Measurements from ENCODE around the gene CDC42BPG. TPM values are rescaled to one million over a fixed set of nuclear protein-coding genes. Genes with fewer than 3 reads are reported as not detected.
A peak's percentile ranks its signal among the peaks of the same experiment; 100 is the strongest.

The CDC42BPG gene
- total RNA-seq, 2 experiments from 2014 or later = 3.4 to 3.5 TPM

DNA sequence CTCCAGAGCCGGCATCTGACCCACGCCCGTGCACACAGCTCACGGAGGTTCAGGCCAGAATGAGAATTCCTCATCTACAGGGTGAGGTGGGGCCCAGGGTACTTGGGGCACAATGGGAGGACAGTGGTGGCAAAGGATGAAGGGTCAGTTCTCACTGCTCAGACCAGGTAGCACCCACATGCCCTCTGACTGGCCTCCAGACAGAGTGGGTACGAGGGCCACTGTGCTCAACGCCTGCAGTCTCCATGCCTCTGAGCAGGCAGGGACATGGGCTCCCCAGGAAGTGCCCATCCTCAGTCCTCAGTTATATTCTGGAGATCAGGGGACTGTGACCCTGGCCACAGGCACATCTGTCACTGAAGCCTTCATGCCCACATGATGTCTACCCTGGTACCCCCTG, 13.0 kb upstream of the CDC42BPG start:
- Mint-ChIP-seq H3K4me1 (peaks cover 68% of the 10 kb centered on the region), H3K4me3 (no peak overlapping the region), H3K9me3 (no peaks in the 10 kb centered on the region), H3K27me3 (no peaks in the 10 kb centered on the region), H3K27ac (peak overlapping the region; percentile 64), H3K36me3 (peaks cover 26% of the 10 kb centered on the region)
- ATAC-seq (ENCODE audit: low read depth) (no peak), DNase-seq (no peak)
- POLR2A ChIA-PET = interaction anchor here (0.6 to 27.4 kb wide), 4 partner anchors 11 to 189 kb away, joined by 3 to 782 read pairs (median 30); partner anchors contain the start of gene EHD1

DNA sequence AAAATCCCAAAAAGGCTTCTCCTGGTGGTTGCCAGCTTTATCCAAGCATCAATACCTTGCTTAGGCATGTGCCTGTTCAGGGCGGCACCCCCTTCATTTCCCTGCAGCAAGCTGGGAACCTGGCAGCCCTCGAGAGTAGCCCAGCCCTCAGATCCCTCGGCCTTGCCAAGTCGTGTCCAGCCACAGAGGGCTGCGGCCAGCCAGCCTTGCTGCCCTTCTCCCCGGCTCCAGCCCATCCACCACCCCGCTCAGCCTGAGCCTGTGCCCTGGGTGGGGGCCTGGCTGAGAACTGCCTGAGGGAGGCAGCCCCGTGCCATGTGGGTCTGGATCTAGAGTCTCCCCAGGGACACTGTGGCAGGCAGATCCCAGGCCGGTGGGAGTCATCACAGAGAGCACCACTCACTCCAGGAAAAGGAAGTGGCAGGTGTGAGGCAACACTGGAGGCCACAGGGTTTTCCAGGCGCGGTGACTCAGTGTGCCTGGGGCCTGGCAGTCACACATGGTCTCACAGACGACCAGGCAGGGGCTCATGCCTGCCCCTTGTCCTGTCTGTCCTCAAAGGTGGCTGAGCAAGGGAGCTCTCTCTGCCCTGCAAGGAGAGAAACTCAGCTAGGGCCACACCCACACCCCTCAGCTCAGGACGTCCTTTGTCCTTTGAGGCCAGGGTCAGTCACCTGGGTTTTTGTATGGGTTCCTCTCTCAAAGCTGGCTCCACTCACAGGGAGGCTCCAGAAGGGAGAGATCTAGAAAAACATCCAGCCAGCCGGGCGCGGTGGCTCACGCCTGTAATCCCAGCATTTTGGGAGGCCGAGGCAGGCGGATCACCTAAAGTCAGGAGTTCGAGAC, 12.2 kb upstream of the CDC42BPG start:
- Mint-ChIP-seq H3K27me3 (no peaks in the 10 kb centered on the region), H3K27ac (peak overlapping the region; percentile 63), H3K4me3 (peak overlapping the region; percentile 62), H3K36me3 (peaks cover 26% of the 10 kb centered on the region), H3K4me1 (peaks cover 70% of the 10 kb centered on the region), H3K9me3 (no peaks in the 10 kb centered on the region)
- no peak for ATAC-seq (ENCODE audit: low read depth)
- DNase-seq = peak; percentile 53
- POLR2A ChIA-PET = interaction anchor here (0.7 to 27.4 kb wide), 3 partner anchors 8 to 27 kb away, joined by 3 to 782 read pairs (median 3); partner anchors contain the start of gene EHD1

DNA sequence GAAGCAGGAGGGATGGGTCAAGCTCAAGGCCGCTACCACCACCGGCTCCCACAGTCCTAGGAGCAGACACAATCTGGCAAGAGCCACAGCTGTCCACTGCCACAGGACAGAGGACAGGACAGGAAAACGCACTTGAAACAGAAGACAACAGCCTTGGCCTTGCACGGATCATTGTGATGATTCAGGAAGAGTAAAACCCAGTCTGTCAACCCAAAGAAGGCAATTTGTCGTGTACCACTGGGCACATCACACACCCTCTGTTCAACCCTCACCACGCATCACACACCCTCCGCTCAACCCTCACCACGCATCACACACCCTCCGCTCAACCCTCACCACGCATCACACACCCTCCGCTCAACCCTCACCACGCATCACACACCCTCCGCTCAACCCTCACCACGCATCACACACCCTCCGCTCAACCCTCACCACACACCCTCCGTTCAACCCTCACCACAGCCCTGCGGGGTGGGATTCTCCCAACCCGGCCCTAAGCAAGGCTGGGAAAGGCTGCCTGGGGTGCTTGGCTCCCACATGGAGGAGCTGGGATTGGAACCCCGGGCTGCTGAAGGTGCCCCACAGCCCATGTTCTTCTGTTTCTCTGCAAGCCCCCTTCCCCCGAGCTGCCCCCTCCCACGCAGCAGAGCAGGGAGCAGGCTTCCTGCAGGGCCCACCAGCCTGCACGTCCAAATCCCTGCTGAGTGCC, 11.3 kb upstream of the CDC42BPG start:
- Mint-ChIP-seq H3K27me3 (no peaks in the 10 kb centered on the region), H3K36me3 (peaks cover 25% of the 10 kb centered on the region), H3K27ac (peak overlapping the region; percentile 63), H3K4me1 (peaks cover 71% of the 10 kb centered on the region), H3K9me3 (no peaks in the 10 kb centered on the region), H3K4me3 (peak overlapping the region; percentile 62)
- DNase-seq (no peak), ATAC-seq (ENCODE audit: low read depth) (no peak)
- POLR2A ChIA-PET = interaction anchor here (0.9 to 27.4 kb wide), 3 partner anchors 7 to 28 kb away, joined by 3 to 782 read pairs (median 142); partner anchors contain the start of gene EHD1

DNA sequence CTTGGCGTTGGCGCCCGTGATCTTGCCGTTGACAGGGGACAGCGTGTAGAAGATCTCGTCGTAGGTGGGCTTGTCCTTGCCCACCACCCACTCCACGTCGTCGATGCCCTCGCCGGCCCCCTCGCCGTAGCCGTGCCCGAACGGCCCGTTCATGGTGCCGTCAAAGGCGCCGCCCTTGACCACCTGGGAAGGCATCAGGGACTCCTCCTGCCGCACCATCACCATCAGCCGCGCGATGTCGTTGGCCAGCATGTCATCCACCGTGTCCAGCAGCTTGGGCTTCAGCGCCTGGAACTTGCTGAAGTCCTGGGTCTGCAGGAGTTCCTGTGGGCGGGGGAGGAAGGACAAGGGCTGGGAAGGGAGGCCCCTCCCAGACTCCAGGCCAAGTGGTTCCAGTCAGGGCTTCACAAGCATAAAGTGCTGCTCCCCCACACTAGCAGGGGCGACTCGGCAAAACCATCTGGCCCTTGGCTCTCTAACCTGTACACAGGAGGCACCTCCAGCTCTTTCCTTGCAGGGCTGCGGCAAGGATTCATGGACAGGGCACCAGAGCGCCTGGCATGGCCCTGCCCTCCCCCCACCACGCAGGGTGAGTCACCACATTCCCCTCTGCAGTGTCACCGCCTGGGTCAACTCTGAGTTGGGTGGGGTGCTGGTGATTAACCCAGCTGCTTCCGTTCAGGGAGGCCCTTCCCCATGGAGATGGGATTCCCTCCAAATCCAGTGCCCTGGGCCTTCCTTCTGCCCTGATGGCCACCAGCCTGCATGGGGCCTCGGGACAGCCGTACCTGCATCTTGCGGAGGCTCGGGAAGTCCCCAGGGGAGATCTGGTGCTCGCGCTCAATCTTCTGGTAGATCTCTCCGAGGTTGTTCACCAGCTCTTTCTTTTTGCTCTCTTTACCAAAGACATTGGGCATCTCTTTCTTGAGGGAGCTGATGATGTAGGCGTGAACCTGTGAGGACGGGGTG, 10.4 kb upstream of the CDC42BPG start:
- peaks cover 25% of the 10 kb centered on the region for H3K36me3 Mint-ChIP-seq
- peaks cover 68% of the 10 kb centered on the region for H3K4me1 Mint-ChIP-seq
- H3K27ac Mint-ChIP-seq = peak overlapping the region; percentile 63
- POLR2A ChIA-PET = interaction anchor here (3.8 to 27.4 kb wide), 3 partner anchors 8 to 29 kb away, joined by 21 to 782 read pairs (median 142); partner anchors contain the start of gene EHD1
- H3K27me3 Mint-ChIP-seq = no peaks in the 10 kb centered on the region
- peak overlapping the region; percentile 62 for H3K4me3 Mint-ChIP-seq
- no peak for ATAC-seq (ENCODE audit: low read depth)
- no peak for DNase-seq
- no peaks in the 10 kb centered on the region for H3K9me3 Mint-ChIP-seq

DNA sequence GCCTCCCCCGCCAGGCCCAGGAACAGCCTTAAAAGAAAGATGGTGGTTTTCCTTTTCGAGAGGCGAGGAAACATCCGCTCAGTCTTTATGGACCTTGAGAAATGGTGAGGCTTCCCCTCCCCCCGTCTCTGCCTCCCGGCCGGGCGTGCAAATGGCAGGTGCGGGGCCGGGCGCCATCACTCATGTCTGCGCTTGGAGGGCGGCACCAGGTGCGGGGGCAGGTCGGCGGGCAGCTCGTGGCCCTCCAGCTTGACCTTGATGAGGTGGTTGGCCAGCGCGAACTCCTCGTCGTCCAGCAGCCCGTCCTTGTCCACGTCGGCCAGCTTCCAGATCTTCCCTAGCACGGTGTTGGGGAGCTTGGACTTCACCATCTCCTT, 9.7 kb upstream of the CDC42BPG start:
- no peak for DNase-seq
- peak overlapping the region; percentile 72 for H3K27ac Mint-ChIP-seq
- H3K4me3 Mint-ChIP-seq = peak overlapping the region; percentile 46
- H3K9me3 Mint-ChIP-seq = no peaks in the 10 kb centered on the region
- ATAC-seq (ENCODE audit: low read depth) = no peak
- peaks cover 25% of the 10 kb centered on the region for H3K36me3 Mint-ChIP-seq
- POLR2A ChIA-PET = interaction anchor here (3.8 to 27.4 kb wide), 3 partner anchors 9 to 30 kb away, joined by 21 to 782 read pairs (median 142); partner anchors contain the start of gene EHD1
- H3K27me3 Mint-ChIP-seq = no peaks in the 10 kb centered on the region
- peaks cover 75% of the 10 kb centered on the region for H3K4me1 Mint-ChIP-seq

DNA sequence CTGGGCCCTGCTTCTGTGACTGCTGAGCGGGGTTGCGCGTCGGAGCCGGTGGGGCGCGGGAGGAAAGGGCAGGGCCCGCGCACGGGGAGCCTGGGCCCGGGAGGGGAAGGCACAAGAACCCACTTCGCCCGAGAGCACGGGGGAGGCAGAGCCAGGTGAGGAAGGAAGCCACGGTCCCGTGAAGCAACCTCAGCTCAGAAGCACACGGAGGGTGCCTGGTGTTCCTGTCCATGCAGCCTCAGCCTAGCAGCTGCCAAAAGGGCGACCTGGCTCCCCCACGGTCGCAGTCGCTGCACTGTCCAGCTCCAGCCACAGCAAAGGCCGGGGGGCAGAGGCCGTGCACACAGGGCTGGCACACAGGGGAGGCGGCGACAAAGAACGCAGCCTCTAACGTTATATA, 9.3 kb upstream of the CDC42BPG start:
- ATAC-seq (ENCODE audit: low read depth) = no peak
- H3K36me3 Mint-ChIP-seq = peaks cover 25% of the 10 kb centered on the region
- no peaks in the 10 kb centered on the region for H3K27me3 Mint-ChIP-seq
- no peaks in the 10 kb centered on the region for H3K9me3 Mint-ChIP-seq
- POLR2A ChIA-PET = interaction anchor here (1.2 to 27.4 kb wide), 6 partner anchors 9 to 268 kb away, joined by 3 to 782 read pairs (median 12); partner anchors contain the start of genes EHD1, FAU, MRPL49 and ZNHIT2
- DNase-seq = peak; percentile 48
- H3K4me3 Mint-ChIP-seq = peak overlapping the region; percentile 46
- H3K4me1 Mint-ChIP-seq = peaks cover 75% of the 10 kb centered on the region
- peak overlapping the region; percentile 72 for H3K27ac Mint-ChIP-seq

DNA sequence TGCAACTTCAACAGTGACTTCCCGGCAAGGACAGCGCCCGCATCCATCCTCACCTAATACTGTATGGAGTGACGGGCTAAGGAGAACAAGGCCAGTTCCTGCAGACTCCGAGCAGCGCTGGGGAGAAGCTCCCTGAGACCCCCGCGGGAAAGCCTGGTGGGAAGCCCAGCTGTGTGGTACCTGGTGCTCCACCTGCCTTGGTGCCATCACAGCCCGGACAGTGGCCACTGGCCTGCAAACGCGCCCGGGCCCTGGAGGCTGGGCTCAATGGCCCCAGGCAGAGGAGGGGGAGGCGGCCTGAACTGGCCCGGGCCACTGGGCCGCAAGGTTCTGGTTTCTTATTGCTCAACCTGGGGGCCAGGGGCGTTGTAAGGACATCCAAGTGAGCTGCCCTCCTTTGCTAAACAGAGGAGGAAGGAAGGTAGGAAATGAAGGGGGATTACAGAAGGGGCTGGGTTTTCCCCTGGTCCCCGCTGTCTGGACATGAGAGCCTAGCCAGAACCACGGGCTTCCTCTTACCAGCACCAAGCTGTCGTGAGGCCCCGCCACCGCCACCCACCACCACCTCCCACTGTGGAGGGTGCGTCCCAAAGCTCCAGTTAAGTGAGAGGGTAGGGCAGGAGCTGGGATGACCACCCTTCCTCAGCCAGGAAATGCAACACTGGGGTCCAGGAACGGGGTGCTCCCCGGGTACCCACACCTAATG, 8.5 kb upstream of the CDC42BPG start:
- no peaks in the 10 kb centered on the region for H3K27me3 Mint-ChIP-seq
- ATAC-seq (ENCODE audit: low read depth) = no peak

DNA sequence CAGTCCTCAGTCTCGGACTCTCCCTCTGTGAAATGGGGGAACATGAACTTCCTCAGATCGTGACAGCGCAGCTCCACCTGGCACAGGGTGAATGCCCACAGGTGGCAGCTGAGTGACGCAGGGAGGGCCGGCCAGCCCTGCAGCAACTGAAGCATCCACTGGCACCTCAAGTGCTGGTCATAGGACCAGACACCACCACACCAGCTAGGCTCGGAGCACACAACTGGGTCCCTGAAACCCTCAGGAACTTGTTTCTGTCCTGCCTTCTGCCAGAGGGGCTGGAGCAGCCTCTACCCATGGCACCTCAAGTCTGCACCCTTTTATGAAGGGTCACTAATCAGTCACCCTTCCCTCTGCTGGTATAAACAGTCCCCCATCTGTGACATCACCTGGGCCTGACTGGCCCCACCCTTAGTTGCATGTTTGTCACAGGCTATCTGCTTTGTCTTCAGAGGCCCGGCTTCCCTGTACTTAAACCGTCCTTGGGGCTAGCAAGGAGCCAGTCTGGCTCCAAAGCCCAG, 7.4 kb upstream of the CDC42BPG start:
- Mint-ChIP-seq H3K27me3 (no peaks in the 10 kb centered on the region), H3K36me3 (peaks cover 21% of the 10 kb centered on the region), H3K9me3 (no peaks in the 10 kb centered on the region), H3K4me1 (peaks cover 77% of the 10 kb centered on the region), H3K27ac (peak overlapping the region; percentile 83), H3K4me3 (peak overlapping the region; percentile 46)
- DNase-seq (peak; percentile 43), ATAC-seq (ENCODE audit: low read depth) (no peak)
- POLR2A ChIA-PET = interaction anchor here (1.4 to 27.4 kb wide), 4 partner anchors 11 to 258 kb away, joined by 5 to 782 read pairs (median 82); partner anchors contain the start of gene EHD1

More for the DNA sequence above, 8.5 kb upstream of the CDC42BPG start:
- peaks cover 77% of the 10 kb centered on the region for H3K4me1 Mint-ChIP-seq
- DNase-seq = no peak
- peak overlapping the region; percentile 46 for H3K4me3 Mint-ChIP-seq
- POLR2A ChIA-PET = interaction anchor here (0.6 to 27.4 kb wide), 7 partner anchors 10 to 269 kb away, joined by 3 to 782 read pairs (median 7); partner anchors contain the start of genes EHD1, FAU, MRPL49 and ZNHIT2
- peaks cover 25% of the 10 kb centered on the region for H3K36me3 Mint-ChIP-seq
- peak overlapping the region; percentile 83 for H3K27ac Mint-ChIP-seq
- no peaks in the 10 kb centered on the region for H3K9me3 Mint-ChIP-seq

DNA sequence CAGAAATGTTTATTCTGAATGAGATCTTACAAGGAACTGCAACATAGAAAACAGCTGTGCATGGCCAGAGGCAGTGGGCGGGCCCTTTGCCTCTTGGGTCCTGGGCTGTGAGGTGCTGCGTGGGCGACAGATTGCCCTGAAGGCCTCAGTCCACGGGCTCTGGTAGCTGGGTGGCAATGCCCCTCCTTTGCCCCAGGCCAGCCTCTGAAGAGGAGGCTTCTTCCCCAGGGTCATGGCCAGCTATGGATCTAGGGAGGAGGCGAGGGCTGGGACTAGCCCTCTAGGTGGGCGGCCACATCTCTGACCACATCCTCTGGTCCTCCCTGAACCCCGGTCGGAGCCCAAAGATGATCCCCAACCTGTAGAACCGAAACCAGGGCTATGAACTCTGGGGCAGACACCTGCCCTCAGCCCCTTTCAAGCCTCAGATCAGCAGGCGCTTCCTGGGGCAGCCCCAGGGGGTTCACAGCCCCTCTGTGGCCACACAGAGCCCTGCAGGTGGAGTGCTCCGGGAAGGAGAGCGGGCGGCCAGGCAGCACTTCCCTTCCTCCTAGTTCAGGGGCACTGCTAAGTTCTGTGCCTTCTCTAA, 6.6 kb upstream of the CDC42BPG start:
- Mint-ChIP-seq H3K9me3 (no peaks in the 10 kb centered on the region), H3K27ac (peak overlapping the region; percentile 83), H3K4me3 (peak overlapping the region; percentile 46), H3K36me3 (peaks cover 18% of the 10 kb centered on the region), H3K4me1 (peaks cover 69% of the 10 kb centered on the region), H3K27me3 (no peaks in the 10 kb centered on the region)
- peak; percentile 69 for DNase-seq
- peak; percentile 61 for ATAC-seq (ENCODE audit: low read depth)
- POLR2A ChIA-PET = interaction anchor here (1.4 to 27.4 kb wide), 4 partner anchors 12 to 259 kb away, joined by 5 to 782 read pairs (median 82); partner anchors contain the start of gene EHD1

DNA sequence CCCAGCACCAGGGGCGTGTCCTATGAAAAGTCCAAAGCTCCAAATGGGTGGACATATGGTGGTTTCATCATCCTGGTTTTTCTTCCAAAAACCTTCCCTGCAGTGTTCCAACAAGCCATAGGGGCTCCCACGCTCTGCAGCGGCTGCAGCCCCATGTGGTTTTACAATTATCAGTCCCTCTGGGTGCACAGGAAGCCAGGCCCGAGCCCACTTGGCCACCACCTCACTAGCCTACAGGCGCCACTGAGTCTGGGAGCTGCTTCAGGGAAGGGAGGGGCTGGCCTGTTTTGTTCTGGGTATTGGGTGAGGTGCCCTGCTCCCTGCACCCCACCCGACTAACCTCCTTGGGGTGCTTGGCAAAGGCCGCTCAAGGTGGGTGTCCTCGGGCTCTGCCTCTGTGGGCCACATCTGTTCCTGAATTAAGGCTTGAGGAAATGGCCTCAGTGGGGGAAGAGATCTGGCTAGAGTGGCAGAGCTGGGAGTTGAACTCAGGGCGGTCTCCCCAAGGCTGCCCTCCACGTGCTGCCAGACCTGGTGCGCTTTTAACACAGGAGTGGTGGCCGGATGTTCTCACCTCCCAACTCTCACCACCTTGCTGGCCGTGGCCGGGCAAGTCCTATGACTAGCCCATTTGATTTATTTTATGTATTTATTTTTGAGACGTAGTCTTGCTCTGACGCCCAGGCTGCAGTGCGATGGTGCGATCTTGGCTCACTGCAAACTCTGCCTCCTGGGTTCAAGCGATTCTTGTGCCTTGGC, 5.3 kb upstream of the CDC42BPG start:
- no peaks in the 10 kb centered on the region for H3K27me3 Mint-ChIP-seq
- POLR2A ChIA-PET = interaction anchor here (0.6 to 27.4 kb wide), 4 partner anchors 13 to 480 kb away, joined by 3 to 782 read pairs (median 76); partner anchors contain the start of gene EHD1
- peaks cover 62% of the 10 kb centered on the region for H3K4me1 Mint-ChIP-seq
- no peak overlapping the region for H3K4me3 Mint-ChIP-seq
- ATAC-seq (ENCODE audit: low read depth) = no peak
- H3K9me3 Mint-ChIP-seq = no peaks in the 10 kb centered on the region
- peaks cover 9% of the 10 kb centered on the region for H3K36me3 Mint-ChIP-seq
- peak overlapping the region; percentile 63 for H3K27ac Mint-ChIP-seq
- DNase-seq = no peak
